ENCODE measurements around the gene ZSCAN21. TPM values are rescaled to one million over a fixed set of nuclear protein-coding genes. Genes with fewer than 3 reads are reported as not detected.

The ZSCAN21 gene
- total RNA-seq, 1 donor from 2014 or later = 7.7 TPM

DNA sequence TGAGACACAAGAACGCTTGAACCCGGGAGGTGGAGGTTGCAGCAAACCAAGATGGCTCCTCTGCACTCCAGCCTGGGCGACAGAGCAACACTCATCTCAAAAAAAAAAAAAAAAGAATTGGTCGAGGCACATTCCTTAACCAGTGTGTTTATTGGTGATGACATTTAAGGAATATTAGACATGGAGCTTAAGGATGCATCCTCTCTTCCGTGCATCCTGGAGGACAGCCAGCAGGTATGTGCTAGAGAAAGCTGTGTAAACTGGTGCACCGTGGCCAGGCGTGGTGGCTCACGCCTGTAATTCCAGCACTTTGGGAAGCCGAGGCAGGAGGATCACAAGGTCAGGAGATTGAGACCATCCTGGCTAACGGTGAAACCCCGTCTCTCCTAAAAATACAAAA, 22.4 kb upstream of the ZSCAN21 start:
- DNase-seq (ENCODE audit: low read depth in 2 of 2) = no peak

DNA sequence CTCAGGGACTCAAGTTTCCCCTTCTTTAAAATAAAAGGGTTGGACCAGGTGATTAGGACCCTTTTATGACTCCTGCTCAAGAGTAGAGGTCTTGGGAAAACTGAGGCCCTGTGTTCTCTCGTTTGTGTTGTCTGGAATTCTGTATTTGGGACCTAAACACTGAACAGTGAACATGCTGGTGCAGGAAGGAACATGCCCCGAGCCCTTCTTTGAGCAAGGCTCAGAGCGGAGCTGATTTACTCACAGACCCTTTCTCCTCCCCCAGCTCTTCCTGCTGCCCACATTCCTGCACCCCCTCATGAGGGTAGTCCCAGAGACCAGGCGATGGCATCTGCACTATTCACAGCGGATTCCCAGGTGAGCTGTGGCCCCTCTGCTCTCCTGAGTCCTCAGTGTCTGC, 20.0 kb upstream of the ZSCAN21 start:
- DNase-seq (ENCODE audit: low read depth in 2 of 2) = no peak

- no peak for DNase-seq (ENCODE audit: low read depth in 2 of 2)
These were observed 16.0 kb upstream of the ZSCAN21 start for GRCh38 chr7:100033526-100033925.

GRCh38 chr7:100034871-100035510, 14.6 kb upstream of the ZSCAN21 start:
- DNase-seq (ENCODE audit: low read depth in 2 of 2) = peak in 1 of 2 donors; percentile 85

DNA sequence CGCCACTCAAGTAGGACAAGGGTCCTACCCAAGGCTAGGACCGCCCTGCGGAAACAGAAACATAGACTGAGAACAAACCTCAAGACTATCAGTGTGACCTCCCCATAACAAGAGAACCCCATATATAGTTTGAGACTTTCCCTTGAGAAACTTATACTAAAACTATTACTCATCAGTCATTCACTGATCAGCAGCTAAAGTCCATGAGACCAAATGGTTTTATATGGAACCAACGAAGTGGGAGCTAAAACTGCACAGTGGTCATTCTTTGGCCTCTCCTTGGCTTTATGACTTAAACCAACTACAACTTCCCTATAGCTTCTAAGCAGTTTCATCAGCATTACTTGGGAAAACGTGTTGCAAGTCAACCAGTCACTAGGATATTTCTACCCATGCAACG, 13.7 kb upstream of the ZSCAN21 start:
- no peak for DNase-seq (ENCODE audit: low read depth in 2 of 2)

GRCh38 chr7:100038326-100038725, 11.2 kb upstream of the ZSCAN21 start:
- DNase-seq (ENCODE audit: low read depth in 2 of 2) = no peak

- no peak for DNase-seq (ENCODE audit: low read depth in 2 of 2)
These were observed 9.0 kb upstream of the ZSCAN21 start for GRCh38 chr7:100040575-100040974.

DNA sequence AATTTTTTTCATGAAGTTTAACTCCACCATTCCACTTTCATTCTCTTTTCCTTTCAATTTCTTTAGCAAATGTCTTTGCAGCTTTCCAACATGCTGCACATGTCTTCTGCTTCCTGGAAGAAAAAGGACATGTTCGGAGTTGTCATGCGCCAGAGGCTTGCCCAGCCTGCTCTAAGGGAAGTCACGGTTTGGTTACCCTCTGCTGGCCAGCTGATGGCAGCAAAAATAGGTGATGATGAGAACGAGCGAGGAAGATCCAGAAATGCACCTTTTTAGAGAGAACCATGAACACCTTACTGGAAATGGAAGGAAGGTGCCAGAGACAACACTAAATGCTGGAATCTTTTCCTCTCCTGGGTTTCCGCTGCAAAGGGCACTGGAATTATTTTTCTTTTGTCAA, 4.9 kb upstream of the ZSCAN21 start:
- DNase-seq (ENCODE audit: low read depth in 2 of 2) = peak in 1 of 2 donors; percentile 27

- DNase-seq (ENCODE audit: low read depth in 2 of 2) = no peak
These were observed 894 bp upstream of the ZSCAN21 start for GRCh38 chr7:100048680-100049079.

DNA sequence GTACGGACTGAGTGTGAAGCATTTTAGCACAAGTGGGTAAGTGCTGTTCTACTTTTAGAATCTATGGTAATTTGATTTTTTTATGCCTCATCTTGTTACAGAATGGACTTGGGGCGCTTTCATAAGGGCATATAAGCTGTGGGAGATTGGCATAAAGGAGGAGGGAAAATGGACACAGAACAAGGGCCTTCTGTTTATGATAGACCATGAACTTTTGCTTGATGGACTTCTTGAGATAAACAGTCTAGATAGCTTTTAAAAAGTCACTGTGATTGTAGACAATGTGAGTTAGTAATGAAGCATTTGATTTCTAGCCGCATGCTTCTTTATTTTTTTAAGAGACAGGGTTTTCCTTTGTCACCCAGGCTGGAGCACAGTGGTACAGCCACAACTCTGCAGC, 2.0 kb downstream of the ZSCAN21 start:
- DNase-seq (ENCODE audit: low read depth in 2 of 2) = no peak

GRCh38 chr7:100053215-100053614, 3.6 kb downstream of the ZSCAN21 start:
- peak; percentile 85 to 86 for DNase-seq (ENCODE audit: low read depth in 2 of 2)

GRCh38 chr7:100057006-100057405, 7.4 kb downstream of the ZSCAN21 start:
- no peak for DNase-seq (ENCODE audit: low read depth in 2 of 2)

- no peak for DNase-seq (ENCODE audit: low read depth in 2 of 2)
These were observed 9.7 kb downstream of the ZSCAN21 start for GRCh38 chr7:100059251-100059739.

- DNase-seq (ENCODE audit: low read depth in 2 of 2) = no peak
These were observed 12.1 kb downstream of the ZSCAN21 start for GRCh38 chr7:100061518-100062193.

GRCh38 chr7:100063376-100063775, 13.8 kb downstream of the ZSCAN21 start:
- no peak for DNase-seq (ENCODE audit: low read depth in 2 of 2)

- no peak for DNase-seq (ENCODE audit: low read depth in 2 of 2)
These were observed 14.6 kb downstream of the ZSCAN21 start for GRCh38 chr7:100064162-100064561.

DNA sequence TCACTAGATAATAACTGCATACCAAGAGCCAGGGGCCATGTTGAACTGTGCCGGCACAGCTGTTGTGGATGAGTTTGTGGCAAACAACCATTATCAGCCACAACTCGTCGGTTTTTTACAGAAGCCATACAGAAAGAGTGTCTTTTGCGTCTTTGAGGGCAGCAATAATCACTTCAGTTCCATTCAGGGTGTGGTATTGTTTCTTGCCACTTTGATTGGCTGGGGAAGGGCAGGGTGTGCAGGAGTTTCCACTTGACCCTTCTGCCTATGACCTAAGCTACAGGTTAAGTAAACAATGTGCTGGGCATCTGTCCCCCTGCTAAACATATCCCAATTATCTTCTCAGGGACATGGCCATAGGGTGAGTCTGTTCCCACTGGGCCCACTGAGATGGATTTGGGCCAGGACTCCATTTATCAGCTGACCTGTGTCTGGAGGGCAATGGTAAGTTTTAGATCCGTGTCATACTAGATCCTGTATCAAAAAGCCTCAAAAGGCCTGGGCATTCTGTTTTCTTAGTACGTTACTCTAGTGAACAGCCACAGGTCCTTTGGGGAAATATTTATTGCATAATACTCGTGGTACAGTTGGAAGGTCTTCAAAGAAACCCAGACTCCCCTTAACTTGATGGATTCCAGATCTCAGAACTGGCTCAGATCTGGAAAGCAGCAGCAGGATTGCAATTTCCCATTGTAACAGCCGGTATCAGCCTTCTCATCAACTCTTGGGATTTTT, 16.0 kb downstream of the ZSCAN21 start:
- DNase-seq (ENCODE audit: low read depth in 2 of 2) = peak in 1 of 2 donors; percentile 37

GRCh38 chr7:100066953-100067352, 17.4 kb downstream of the ZSCAN21 start:
- no peak for DNase-seq (ENCODE audit: low read depth in 2 of 2)

GRCh38 chr7:100069991-100070390, 20.4 kb downstream of the ZSCAN21 start:
- no peak for DNase-seq (ENCODE audit: low read depth in 2 of 2)

DNA sequence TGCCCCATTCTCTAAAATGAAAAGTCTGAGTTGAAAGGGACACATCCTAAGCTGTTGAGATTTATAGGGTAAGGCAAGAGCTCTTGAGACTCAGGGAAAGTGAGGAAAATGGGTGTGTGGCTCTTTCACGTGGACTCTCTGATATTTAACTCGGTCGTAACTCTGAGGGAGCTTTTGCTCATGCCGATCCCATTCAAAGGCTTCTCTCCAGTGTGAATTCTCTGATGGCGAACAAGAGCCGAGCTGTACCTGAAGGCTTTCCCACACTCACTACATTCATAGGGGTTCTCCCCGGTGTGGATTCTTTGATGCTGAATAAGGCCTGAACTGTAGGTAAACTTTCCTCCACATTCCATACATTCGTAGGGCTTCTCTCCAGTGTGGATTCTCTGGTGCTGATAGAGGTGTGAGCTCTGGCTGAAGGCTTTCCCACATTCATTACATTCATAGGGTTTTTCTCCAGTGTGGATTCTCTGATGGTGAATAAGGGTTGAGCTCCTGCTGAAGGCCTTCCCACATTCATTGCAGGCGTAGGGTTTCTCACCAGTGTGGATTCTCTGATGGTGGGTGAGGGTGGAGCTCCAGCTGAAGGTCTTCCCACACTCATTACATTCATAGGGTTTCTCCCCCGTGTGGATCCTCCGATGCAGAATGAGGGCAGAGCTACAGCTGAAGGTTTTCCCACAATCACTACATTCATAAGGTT, 21.6 kb downstream of the ZSCAN21 start:
- DNase-seq (ENCODE audit: low read depth in 2 of 2) = no peak

GRCh38 chr7:100072462-100072861, 22.9 kb downstream of the ZSCAN21 start:
- DNase-seq (ENCODE audit: low read depth in 2 of 2) = no peak

DNA sequence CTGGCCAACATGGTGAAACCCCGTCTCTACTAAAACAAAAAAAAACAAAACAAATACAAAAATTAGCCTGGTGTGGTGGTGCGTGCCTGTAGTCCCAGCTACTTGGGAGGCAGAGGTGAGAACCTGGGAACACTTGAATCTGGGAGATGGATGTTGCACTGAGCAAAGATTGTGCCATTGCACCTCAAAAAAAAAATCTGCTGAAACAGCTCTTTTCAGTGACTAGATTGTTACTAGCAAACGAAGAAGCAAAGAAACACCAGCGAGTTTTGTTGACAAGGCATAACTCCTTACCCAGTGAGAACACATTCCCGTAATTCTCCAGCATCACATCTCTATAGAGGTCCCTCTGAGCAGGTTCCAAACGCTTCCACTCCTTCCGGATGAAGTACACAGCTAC, 25.3 kb downstream of the ZSCAN21 start:
- no peak for DNase-seq (ENCODE audit: low read depth in 2 of 2)

All from lung microvascular endothelial cell (primary cell).